RPMI8226 (cell line): Measurements from ENCODE around the gene NEIL1.
"Not testable (repeated sequence)": the region's sequence is repeated elsewhere in the genome, so short reads cannot be mapped to it uniquely, and the experiment has no call there.

ENCODE experiments used
- DNase-seq: peaks from one replicate; pipeline ENCODE4 v3.0.0-alpha.2; 2015

NEIL1 gene

DNA sequence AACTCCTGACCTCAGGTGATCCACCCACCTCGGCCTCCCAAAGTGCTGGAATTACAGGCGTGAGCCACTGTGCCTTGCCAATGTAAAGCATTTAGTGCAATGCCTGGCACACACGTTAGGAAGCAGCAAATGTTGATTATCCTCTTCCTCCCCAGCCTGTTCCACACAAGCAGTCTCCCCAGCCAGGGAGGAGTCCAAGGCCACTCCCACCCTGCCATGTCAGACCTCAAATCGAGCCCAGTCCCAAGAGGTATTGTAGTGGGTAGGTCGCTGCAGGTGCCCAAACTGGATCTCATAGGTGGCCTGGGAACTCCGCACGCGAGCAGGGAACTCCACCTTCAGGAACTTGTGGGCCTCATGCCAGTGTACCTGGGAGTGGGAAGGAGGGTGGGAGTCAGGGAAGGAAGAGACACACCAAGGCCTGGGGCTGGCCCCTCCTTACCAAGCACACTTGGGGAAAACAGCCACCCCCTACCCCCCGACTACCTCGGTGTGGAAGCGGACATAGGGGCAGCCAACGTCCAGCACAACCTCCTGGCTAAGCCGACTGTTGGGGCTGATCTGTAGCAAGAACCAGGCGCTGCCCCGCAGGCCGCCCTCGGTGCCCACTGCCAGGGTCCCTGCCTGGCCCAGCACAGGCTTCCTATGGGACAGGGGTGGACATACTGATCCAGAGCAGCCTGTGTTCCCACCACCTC lies 11.3 kb downstream of the NEIL1 start:
- DNase-seq, result no peak

DNA sequence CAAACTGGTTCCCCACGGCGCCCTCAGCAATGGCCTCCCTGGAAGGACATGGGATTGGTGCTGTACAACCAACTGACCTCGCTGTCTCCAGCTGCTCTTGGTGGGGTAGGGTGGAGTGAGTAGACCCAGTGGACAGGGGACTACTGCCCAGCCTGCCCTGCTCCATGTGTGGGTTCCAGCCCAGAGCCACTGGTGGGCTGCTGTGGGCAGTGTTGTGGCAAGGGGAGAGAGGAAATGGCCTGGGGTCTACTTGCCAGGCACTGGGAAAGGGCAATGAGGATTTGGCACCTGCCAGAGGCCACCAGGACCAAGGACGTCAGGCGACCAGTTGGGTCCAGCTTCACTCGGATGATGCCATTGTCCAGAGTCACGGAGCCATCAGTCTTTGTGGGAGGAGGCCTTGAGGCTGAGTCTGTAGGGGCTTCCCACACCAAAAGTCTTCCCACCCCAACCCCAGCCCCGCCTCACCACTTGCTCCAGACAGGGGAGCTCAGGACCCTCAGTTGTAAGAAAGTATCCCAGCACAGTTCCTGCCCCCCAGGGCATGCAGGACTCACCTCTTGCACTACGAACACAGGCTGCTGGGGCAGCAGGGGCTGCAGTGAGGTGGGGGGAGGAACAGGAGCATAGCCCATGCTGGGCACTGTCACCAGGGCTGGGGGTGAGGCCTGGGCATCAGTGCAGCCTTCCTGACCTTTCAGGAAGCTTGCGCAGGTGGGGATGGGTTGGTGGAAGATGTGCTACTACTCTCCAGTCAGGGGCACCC lies 12.1 kb downstream of the NEIL1 start:
- DNase-seq, result no peak

DNA sequence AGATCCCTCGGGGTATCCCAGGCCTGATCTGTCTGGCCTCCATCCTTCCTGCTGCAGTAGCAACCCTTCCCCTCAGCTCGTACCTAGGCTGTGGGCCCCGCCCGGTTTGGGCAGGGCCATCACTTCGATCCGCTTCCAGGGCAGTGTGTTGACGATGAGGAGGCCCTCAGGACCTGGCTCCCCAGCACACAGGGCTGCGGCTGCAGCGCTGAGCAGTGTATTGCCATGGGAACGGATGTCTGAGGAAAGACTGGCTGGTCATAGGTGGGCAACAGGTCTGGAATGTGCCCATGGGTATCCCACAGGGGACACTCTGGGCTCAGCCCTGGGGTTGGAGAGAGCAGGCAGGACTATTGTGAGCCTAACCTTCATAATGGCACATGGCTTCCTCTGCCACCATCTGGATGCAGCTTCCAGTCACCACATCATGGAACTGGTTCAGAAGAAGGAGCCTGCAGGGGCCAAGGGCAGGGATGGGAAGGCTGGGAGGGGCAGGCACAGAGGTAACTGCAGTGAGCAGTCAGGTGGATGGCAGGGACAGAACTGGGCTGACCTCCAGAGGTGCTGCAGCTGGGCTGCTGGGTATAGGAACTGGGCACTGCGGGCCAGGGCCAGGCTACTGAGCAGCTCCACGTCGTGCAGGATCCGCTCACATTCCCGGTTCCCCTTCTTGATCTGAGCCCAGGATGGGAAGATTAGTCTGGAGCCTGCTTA lies 12.9 kb downstream of the NEIL1 start:
- no peak for DNase-seq

DNA sequence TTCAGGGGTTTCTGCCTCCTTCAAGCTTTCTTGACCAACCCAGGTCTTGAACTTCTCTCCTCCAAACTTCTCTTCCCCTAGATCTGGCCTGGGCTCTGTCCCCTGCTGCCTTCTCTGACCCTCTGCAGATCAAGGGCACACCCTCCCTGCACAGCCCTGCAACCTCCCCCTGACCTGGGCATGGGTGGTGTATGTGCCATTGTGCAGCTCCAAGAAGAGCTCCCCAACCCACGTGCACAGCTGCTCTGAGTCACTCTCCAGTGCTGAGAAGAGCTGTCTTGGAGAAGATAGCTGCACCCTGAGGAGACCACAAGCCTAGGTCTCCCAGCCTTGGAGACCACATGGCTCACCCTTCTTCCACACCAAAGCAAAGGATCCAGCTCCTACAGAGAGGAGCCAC lies 13.6 kb downstream of the NEIL1 start:
- no peak for DNase-seq

DNA sequence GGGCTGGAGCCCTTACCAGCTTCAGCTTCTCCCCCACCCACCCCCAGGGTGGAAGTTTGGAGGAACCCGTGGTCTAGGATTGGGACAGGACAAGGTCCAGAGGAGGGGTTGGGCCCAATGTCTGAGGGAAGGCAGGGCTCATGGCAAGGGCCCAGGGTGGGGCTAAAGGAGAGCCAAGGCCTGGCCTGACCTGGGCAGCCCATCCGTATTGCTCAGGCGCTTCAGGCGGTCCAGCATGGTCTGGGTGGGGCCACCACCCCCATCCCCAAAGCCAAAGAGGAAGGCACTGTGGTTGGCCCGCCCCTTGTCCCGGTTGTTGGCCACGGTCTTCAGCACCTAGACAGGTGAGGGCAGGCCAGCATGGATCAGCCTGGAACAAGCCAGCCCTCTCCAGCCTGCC lies 14.0 kb downstream of the NEIL1 start:
- no peak for DNase-seq

DNA sequence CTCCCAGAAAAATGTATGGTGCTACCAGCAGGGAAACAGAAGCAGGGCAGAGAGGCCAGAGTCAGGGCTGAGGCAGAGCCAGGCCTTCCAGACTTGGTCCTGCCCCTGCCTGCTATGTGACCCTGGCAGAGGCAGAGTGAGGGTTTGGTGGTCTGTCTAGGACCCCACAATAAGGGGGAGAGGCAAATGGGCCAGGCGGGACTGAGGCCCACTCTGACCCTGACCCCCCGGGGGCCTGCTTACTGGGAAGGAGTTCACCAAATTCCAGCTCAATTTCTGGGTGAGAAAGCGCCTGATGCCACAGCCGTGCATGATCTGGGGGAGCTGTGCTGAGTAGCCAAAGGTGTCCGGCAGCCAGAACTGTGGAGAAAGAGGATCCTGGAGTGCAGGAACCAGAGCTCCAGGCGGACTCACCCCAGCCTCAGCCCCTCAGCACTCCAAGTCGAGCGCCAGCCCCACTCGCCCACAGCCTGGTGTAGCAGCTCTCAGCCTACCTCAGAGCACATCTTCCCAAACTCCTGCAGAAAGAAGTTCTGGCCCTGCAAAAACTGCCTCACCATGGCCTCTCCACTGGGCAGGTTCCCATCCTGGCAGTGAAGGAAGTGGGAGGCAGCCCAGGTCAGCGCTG lies 14.6 kb downstream of the NEIL1 start:
- no peak for DNase-seq

DNA sequence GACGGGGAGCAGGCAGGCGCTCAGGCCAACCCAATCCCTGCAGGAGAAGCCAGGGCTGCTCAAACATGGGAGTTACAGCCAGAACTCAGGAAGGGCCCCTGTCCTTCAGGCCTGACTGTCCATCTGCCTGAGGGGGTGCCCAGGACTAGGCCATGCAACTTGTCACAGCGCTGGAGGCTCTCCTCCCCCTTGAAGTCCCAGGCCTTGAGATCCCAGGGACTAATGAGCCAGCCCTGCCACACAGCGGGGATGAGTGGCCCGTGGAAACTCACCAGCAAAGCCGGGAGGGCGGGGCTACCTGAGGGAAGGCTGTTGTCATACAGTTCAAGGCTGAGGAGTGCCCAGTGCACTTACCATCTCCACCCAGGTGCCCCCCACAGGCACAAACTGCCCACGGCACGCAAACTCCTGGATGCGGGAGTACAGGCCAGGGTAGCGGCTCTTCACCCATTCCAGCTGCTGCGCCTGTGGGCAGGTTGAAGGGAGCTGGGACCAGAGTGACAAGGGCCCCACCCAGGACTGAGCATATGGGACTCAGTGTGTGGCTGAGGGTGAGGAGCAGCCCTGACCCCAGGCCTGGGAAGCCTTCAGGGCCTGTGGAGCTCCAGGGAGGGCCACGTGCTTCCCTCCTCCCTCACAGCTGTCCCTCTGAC lies 15.3 kb downstream of the NEIL1 start:
- no peak for DNase-seq

DNA sequence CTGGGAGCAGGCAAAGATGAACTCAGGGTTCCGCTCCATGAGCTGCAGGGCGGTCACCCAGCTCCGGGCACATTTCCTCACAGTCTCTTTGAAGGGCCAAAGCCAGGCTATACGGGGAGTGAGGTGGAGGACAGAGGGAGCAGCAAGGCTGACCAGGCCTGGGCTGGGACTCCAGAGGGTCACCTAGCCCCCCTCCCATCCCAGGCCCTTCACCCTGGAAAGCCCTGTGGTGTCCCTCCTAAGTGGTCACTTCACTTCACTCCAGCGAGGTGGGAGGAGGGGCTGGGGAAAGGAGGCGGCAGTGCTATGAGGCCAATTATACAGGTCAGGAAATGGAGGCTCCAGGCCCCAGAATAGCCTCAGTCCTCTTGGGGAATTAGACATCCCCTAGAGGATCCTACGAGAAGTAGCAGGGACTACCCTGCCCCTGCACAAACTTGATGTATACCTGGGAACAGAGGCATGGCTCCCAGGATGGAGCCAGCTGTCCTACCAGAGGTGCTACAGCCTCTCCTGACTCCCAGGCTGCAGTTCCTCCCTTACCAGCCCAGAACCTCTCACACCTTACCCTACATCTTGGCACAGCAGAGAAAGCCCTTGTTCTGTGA lies 15.9 kb downstream of the NEIL1 start:
- DNase-seq, result no peak

DNA sequence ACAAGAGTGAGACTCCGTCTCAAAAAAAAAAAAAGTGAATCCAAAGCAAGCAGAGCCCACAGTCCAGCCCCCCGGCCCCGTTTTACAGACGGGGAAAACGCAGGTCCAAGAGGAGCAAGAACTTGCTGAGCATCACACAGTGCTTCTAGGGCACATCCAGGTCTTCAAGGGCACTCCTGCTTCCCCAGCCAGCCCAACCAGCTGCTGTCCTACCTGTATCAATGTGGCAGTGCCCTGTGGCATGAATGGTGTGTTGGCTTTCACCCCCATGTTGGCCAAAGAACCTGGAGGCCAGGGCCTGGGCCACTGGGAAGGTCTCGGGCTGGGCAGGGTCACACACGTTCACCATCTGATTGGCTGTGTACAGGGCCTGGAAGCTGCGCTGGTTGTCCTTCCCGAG lies 16.9 kb downstream of the NEIL1 start:
- no peak for DNase-seq

DNA sequence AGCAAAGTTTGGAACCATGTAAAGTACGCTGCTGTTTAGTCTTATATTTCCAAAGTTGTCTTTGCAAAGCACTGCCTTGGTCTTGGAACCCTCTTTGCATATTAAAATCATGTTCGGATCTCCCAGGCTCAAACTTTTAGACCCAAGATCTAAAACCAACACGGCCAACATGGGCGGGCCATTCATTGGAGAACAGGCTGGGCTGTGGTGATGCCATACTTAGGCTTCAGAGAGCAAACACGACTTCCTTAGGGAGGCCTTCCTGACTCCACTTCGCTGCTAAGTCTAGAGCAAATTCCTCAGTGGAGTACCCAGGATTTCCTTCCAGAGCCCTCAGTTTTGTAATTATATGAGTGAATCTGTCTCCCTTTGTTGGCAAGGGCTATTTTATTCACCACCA lies 18.0 kb downstream of the NEIL1 start:
- DNase-seq, result no peak

DNA sequence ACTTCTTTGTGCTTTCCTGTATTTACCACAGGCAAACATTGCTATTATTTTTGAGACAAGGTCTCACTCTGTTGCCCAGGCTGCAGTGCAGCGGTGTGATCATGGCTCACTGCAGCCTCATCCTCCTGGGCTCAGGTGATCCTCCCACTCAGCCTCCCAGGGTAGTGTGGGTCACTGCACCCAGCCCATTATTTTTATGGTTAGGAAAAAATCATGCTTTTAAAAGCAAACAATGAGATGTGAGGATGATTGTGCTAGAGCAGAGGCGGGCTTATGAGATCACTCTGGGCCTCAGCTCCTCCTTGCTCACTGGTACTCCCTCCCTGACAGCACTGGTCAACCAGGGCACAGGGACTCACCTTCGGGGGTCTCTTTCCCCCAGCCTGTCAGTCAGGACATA lies 19.3 kb downstream of the NEIL1 start:
- DNase-seq, result no peak

DNA sequence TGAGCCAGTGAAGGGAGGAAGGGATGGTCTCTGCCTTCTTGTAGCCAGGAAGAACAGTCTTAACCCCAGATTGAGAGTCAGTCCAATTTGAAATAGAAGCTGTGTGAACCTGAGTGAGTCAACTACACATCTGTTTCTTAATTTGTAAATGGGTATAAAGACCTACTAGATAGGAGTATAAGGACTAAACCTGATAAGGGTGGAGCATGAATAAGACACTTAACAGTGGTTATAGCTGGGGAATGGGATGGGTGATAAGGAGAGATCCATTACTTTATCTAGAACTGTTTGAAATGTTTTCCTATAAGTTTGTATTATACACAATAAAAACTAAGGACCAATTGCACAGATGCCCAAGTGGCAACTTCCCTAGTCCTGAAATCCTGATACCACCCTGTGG lies 20.2 kb downstream of the NEIL1 start:
- DNase-seq, result no peak

DNA sequence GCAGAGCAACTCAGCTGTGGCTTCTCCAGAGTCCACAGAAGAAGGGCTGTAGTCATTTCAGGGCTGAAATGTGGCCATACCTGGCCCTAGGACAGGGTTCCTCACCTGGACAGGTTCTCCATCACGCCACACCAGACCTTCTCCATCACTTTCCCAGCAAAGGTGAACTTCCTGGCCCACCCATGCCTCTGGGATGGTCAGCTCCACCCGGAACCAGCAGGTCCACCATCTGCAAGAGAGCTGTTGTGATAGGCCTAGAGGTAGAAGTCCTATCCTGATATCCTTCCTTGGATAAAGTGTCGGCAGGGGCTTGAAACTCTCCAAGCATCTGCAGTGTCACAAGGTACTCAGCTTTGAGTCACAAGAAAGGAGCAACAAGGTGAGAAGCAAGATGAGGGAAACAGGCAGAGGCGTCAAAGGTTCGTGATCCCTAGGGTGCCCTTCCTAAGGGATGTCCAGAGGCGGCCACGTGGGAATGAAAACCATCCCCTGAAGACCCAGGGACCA lies 20.6 kb downstream of the NEIL1 start:
- no peak for DNase-seq

DNA sequence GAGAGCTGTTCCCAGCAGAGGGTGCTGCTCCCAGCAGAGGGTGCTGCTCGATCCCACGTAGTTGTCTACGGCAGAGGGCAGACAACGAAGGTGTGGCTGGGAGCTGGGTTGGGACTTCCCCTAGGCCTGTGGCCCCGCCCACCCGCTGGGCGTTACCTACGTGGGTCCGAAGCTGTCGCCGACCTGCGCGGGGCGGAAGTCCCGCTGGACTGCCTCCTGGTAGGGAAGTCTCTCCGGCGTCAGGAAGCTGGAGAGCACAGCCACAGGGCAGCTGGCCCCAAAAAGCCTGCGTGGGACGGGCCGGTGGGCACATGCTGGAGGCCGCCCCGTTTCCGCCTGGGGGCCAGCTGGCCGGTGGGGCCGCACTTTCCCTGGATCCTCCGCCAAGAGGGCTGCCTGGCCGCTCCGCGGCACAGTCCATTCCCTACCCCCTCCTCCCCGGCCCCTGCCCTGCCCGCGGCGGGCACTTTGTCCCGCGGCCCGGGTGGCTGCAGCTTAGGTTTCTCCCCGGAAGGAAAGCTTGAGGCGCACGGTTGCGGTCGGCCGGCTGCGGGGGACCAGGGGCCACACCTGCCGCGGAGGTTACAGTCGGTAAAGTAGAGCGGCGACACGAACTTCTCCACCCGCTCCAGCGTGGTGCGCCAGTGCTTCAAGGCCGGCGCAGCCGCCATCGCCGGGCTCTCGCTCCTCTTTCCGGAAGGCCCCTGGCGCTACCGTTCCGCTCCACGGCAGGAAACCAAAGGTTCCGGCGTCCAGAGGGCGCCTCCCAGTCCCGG lies 21.3 kb downstream of the NEIL1 start, which contains the start of gene MAN2C1:
Gene MAN2C1, minus strand, starts transcription at position 695 of the 776 bp plus-strand sequence. Its CDS starts 24 bp downstream, at position 671.
- DNase-seq, result peak; percentile 100

DNA sequence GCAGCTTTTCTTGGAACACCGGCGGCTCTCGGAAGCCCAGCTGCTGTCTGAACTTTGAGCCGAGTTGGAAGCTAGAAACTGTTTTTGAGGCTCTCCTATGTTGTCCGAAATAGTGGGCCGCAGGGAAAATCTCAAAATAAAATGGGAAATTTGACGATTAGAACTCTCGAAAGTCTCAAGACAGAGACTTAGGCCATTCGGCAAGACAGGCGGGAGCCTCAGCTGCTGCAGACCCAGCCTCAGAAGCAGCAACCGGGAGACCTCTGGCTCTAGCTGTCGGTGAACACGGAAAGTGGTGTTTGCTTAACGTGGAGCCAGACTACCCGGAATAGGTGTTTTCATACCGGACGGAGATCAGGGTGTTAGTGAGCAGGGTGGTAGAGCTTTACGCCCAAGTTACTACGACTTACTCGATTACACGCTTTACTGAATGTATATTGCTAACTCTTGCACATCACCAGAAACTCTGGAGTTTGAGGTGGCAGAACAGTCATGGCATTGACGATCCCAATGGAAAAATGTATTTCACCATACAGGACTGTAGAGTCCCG lies 21.9 kb downstream of the NEIL1 start:
- no peak for DNase-seq

DNA sequence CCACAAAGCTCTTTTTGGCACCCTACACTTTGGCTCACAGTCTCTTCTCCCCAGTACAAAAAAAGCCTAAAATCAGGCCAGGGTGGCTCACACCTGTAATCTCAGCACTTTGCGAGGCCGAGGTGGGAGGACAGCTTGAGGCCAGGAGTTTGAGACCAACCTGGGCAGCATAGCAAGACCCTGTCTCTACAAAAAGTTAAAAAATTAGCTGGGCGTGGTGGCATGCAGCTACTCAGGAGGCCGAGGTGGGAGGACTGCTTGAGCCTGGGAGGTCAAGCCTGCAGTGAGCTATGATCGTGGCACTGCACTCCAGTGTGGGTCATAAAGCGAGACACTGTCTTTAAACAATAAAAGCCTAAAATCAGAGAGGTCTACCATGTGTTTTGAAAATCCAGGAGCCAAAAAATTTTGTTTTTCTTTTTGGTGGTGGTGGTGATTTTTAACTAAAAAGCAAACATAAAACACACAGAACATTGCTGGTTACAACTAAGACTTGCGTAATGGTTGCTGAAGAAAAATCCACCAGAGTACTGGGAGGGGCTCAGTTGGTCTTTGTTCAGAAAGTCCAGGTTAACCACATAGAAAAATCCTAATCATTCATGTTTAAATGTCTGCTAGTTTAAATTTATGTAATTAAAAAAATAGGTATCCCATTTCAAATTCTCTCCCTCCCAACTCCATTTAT lies 23.2 kb downstream of the NEIL1 start:
- no peak for DNase-seq

DNA sequence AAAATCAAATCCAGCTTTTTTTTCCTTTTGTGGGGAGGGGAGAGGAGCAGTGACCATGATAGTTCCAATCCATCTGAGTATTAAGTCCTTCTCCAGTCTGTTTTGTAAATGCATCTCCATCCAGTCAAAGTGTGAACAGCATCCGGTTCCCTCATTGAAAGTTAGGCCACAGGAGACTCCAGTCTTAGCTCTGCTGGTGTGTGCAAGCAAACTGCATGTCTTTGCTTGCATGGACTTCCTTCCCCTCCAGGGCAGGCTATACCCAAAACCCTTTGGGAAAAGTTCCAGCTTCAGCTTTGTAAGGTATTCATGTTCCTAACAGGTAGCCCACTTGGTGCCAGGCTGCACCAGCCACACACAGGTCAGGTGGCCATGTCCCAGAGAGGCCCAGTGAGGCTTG lies 24.6 kb downstream of the NEIL1 start:
- no peak for DNase-seq

DNA sequence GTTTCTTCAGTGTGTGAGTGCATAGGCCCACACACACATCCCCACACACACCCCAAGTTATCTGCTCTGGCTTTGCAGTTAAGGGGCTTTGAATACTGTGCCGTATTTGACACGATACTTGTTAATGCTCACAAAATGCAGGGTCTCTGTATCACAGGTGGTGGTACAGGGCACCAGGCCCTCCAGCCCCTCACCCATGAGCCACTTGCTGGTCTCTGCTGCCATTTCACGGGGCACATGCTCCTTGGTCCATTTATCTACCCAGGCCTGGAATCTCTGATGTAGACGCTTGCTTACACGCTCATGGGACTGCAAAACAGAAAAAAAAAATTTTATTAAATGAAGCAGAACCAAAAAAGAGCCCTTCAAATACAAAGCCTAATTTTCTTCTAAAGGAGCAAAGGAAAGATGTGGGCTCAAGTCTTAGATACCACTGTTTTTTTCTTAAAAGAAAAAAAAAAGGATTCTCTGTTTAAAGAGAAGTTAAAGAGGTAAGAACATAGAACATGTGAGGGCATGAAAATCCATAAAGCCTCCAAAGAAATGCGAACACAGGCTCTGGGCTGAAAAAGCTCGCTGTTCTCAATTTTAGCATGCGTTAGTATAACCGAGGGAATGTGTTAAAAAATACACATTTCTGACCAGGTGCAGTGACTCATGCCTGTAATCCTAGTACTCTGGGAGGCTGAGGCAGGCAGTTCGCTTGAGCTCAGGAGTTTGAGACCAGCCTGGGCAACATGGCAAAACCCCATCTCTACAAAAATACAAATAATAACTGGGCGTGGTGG lies 25.3 kb downstream of the NEIL1 start:
- no peak for DNase-seq

DNA sequence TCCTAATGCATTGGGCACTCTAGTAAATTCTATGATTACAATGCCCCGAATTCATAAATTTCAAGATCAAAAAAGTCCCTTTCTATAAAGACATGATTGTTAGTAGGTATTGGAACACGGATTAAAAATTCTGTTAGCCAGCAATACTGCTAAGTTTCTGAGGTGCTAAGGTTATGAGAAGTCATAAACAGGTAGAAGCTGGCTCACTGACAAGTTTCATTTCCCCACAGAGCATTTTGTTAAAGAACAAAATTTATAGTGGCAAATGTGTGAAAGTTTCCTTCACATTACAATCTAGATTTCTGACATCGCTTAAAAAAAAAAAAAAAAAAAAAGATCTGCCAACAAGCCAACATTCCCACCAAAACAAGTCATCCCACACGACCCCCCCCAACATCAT lies 33.9 kb downstream of the NEIL1 start:
- peak; percentile 81 for DNase-seq

DNA sequence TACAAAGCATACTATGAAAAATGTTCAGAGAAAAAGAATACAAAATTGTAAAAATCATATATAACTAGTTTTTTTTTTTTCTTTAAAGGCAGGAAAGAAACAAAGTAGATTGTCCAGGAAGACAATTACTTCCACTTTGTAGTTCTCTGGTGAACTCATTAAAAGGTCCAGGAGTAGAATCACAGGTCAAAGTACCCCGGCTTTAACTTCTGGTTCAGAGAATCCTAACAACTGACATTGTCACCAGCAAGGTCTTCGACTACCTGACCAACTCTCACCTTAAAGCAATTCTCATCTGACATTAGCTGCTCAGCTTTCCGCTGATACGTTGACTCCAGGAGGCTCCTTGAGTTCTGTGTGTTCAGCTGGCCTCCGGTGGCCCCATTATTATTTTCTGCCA lies 37.1 kb downstream of the NEIL1 start:
- DNase-seq, result not testable (repeated sequence)
